ENCODE data around the gene SHANK3. TPM values are rescaled to one million over a fixed set of nuclear protein-coding genes. Genes with fewer than 3 reads are reported as not detected.

Gene SHANK3
- total and polyA plus RNA-seq, 2 of the 4 experiments (the other 2 are of a cell fraction): 0.18 to 1.5 TPM

- Histone ChIP-seq H3K9ac (ENCODE audit: low read depth, low read length) (no peak overlapping the region), H3K36me3 (ENCODE audit: control insufficient read depth, insufficient read depth, low read length) (no peaks in the 10 kb centered on the region), H2AFZ (replicated peaks; ENCODE audit: low read length, poor library complexity) (no peak overlapping the region), H2BK15ac (ENCODE audit: low read depth, low read length) (no peak overlapping the region), H3K27me3 (ENCODE audit: control insufficient read depth, insufficient read depth, low read length) (peaks cover 49% of the 10 kb centered on the region), H4K91ac (ENCODE audit: insufficient read depth, low read depth, low read length) (no peak overlapping the region), H3K9me1 (ENCODE audit: insufficient read depth, low read length) (peaks cover 8% of the 10 kb centered on the region), H3K4me3 (ENCODE audit: insufficient read depth, low read depth, low read length) (0 out of 2 replicates have a peak overlapping the region, but pooled peaks have one; percentile 2), H3K27ac (ENCODE audit: insufficient read depth, low read length) (no peak overlapping the region), H3K4me2 (ENCODE audit: low read depth, low read length) (no peak overlapping the region; the same call in 1 of the 2 replicates), H3K4ac (ENCODE audit: low read depth, low read length) (no peak overlapping the region), H3K14ac (replicated peaks; ENCODE audit: low read depth, low read length) (no peak overlapping the region), H2BK20ac (ENCODE audit: low read depth, low read length) (no peak overlapping the region), H3K56ac (ENCODE audit: extremely low read depth, insufficient read depth, low read length) (no peak overlapping the region), H4K20me1 (ENCODE audit: insufficient read depth, low read length) (no peaks in the 10 kb centered on the region; the same call in 1 of the 2 replicates), H3K23ac (ENCODE audit: low read depth, low read length) (no peak overlapping the region), H2BK5ac (ENCODE audit: low read depth, low read length, poor library complexity, severe bottlenecking) (no peak overlapping the region), H2BK120ac (ENCODE audit: low read depth, low read length) (no peak overlapping the region), H3K9me3 (ENCODE audit: control insufficient read depth, insufficient read depth, low read length) (no peaks in the 10 kb centered on the region; the same call in 1 of the 2 replicates), H4K8ac (ENCODE audit: low read depth in 2 of 2, low read length in 2 of 2) (no peak overlapping the region), H4K5ac (ENCODE audit: low read depth, low read length) (no peak overlapping the region), H3K79me1 (ENCODE audit: low read depth in 1 of 2, low read length in 2 of 2) (no peaks in the 10 kb centered on the region), H3K18ac (ENCODE audit: low read depth, low read length) (no peak overlapping the region), H2AK5ac (ENCODE audit: low read depth, low read length) (no peak overlapping the region), H3K4me1 (ENCODE audit: control insufficient read depth, insufficient read depth, low read length) (no peaks in the 10 kb centered on the region; the same call in 1 of the 2 replicates), H2AK9ac (replicated peaks; ENCODE audit: low read depth, low read length, poor library complexity) (no peak overlapping the region)
- dilution Hi-C loops (cut with HindIII; ENCODE audit: low sequenced_read_pairs, unreplicated experiment) (no loop called here), in situ Hi-C loops (cut with MboI; ENCODE audit: low sequenced_read_pairs) (no loop called here), intact Hi-C loops (cut with micrococcal nuclease) (no loop called here)
- ChIA-PET POLR2A (ENCODE audit: unreplicated experiment) (no interaction called here), CTCF (interaction anchor here (0.6 kb wide), 2 partner anchors 18 to 215 kb away, joined by 3 to 4 read pairs; no protein-coding TSS in a partner anchor)
- BruUV-seq (replicated peaks): no TSS peak
- 4% methylated on average over 16 of the region's 69 CpGs; no CpG with 5 or more reads in 1 of the 2 experiments for WGBS, 2 experiments (ENCODE audit: extremely low coverage in 2 of 2, insufficient read length in 1 of 2)
- TF ChIP-seq RAD21 (IDR thresholded peaks at IDR 0.05; ENCODE audit: low read length): no peak
- TF ChIP-seq MAFK (IDR thresholded peaks at IDR 0.05; ENCODE audit: low read depth, low read length): no peak
- TF ChIP-seq RCOR1 (IDR thresholded peaks at IDR 0.05; ENCODE audit: insufficient replicate concordance, low read length): no peak
- TF ChIP-seq MAZ (IDR thresholded peaks at IDR 0.05; ENCODE audit: borderline replicate concordance, low read depth, low read length): no peak
- no peak for TF ChIP-seq NFE2L2 (IDR thresholded peaks at IDR 0.05; ENCODE audit: low read depth, low read length)
- no peak for TF ChIP-seq MXI1 (IDR thresholded peaks at IDR 0.05; ENCODE audit: borderline replicate concordance, low read depth, low read length)
- no peak for TF ChIP-seq FOS (IDR thresholded peaks at IDR 0.05; ENCODE audit: low read depth, low read length)
- no peak for DNase-seq
- no peak for ATAC-seq (ENCODE audit: low read depth)
Observed at GRCh38 chr22:50673231-50674129, 857 bp downstream of the SHANK3 start.

Data from IMR-90 (cell line).